GM18861 (cell line): Measurements from ENCODE around the gene KRT34.

Source experiments
- ATAC-seq: cut with Tn5 transposase; IDR thresholded peaks from one replicate; pipeline ENCODE4 v1.9.1; 2021; ENCODE audit not compliant: unreplicated experiment

KRT34 gene

DNA sequence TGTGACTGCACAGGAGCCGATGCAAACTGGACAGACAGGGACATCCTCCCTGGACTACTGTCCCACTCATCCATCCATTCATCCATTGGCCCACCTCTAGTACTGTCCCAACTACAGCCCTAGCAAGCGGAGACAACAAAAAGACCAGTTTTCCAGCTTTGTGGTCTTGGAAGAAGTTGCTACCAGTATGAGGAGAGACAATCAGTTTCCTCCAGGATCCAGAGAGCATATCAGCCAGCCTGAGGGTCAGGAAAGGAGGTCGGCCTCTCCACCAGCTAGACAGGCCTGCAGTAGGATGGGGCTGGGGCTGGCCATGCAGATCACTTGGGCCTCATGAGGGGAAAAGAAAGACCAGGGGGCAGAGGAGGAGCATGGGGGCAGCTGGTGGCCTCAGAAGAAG lies 48.3 kb downstream of the KRT34 start:
- ATAC-seq = no peak

- ATAC-seq = no peak
These were observed 49.0 kb downstream of the KRT34 start for GRCh38 chr17:41333098-41333497.

- ATAC-seq = no peak
These were observed 49.9 kb downstream of the KRT34 start for GRCh38 chr17:41332239-41332638.

- ATAC-seq = no peak
These were observed 50.5 kb downstream of the KRT34 start for GRCh38 chr17:41331606-41332005.

GRCh38 chr17:41329279-41329948 lies 52.7 kb downstream of the KRT34 start:
- no peak for ATAC-seq

DNA sequence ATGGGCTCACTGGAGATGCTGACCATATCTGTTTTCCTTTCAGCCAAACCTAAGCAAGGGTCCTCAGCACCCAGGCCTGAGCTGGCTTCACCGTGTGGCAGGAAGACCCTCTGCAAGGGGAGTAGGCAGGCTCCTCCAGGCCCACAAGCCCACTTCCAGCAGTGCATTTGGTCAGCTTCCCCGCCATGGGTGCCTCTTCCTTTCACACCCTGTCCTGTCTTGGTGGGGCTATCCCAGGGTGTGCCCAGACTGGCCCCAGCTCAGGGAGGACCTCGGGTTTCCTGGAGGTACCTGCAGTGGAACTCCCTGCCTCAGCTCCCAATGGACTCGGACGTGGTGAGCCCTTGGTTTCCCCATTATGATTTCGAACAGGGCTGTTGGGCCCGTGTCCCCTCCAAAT lies 53.9 kb downstream of the KRT34 start:
- ATAC-seq = no peak
